Putamen (tissue), 1 donor: Measurements from ENCODE around the gene OR52A1.
"Not testable (repeated sequence)": the region's sequence is repeated elsewhere in the genome, so short reads cannot be mapped to it uniquely, and the experiment has no call there.

Experiments
- DNase-seq: peaks from one replicate; pipeline ENCODE4 v3.0.0-alpha.2; 2016; ENCODE audit warnings: low spot score

OR52A1 gene

DNA sequence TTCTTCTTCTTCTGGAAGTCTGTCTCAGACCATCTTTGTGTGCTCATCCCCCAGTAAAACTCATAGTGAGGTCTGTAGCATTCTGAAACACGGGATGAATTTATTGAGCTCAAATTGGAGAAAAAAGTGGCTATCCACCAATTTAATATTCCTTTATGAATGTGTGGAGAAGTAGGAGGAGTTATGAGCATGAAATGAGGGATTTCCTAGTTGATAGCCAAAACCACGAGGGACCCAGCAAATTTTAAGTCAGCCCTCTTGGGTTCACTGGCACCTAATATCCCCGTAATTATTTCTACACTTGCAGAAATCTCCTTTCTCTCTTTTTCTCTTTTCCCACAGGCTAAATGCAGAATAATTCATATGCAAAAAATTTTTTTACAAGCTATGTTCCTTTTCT is at the start of gene OR52A1:
TSS of gene OR52A1 (minus strand) at position 101 of the 400 bp plus-strand sequence. CDS start 2,388 bp downstream, outside the sequence.
- no peak for DNase-seq

DNA sequence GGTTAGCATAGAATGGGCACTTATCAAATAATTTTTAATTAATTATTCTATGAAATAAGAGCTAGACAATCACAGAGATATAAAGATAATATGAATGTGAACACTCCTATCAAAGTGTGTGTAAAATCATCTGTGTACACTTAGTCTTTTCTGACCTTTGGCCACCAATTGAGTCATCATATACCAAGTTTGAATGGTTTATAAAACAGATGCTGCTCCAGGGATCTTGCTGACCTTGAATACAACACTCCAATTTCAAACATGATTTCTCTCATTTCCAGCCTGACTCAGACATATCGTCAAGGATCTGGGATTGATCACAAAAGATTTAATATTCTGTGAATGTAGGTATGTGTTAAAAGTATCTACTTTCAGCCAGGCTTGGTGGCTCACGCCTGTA is 48.8 kb upstream of the OR52A1 start:
- no peak for DNase-seq

GRCh38 chr11:5200582-5200981 is 46.0 kb upstream of the OR52A1 start, which contains the start of gene OR51V1:
Gene OR51V1 (minus strand): TSS chr11:5200682. CDS start chr11:5200682, 0 bp downstream.
- no peak for DNase-seq

DNA sequence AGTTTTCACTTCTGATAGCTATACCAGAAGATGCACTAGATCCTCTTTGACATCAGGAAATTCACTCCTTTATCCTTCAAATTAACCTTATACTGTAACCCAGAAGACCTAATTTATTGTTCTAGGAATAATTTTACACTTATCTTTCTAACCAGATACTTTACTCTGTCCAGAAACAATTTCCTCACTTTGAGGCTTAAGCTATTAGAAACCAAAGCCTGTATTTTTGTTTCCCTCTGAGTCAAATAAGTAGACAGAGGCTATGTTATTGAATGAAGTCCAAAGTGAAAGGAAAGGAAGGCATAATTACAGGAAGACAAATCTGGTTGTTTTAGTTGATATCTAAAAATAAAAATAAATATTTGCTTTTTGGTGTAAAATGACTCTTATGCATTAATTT is 43.7 kb upstream of the OR52A1 start:
- DNase-seq: no peak

GRCh38 chr11:5197536-5197935 is 43.0 kb upstream of the OR52A1 start:
- DNase-seq: no peak

DNA sequence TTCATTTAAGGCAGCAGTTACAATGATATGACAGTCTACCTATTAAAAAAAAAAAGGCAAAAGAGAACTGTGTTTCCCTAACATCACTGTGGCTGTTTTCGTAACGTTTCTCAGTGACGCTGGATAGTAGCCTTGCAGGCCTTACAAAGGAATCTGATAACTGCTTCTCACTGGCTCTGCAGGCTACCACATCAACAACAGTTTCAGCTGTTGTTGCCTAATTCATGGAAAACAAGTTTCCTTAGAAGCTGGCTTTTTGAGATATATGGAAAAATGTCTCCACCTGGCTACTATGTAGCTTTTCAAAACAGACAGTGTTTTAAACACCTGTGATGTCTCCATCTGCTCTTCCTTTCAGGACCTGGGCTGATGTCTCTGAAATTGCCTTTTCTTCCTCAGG is 42.2 kb upstream of the OR52A1 start:
- DNase-seq: no peak

GRCh38 chr11:5196067-5196466 is 41.5 kb upstream of the OR52A1 start:
- DNase-seq: no peak

DNA sequence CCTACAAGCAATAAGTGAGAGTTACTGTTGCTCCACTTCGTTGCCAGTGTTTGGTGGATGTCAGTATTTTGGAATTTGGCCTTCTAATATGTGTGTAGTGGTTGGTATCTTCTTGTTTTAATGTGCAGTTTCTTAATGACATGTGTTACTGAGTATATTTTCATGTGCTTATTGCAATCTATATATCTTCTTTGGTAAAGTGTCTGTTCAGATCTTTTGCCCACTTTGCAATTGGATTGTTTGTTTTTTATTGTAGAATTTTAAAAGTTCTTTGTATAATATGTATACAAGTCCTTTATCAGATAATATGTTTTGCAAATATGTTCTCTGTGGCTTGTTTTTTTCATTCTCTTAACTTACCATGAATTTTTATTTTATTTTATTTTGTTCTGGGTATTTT is 38.2 kb upstream of the OR52A1 start:
- DNase-seq: no peak

- DNase-seq: no peak
These were observed 33.6 kb upstream of the OR52A1 start for GRCh38 chr11:5188201-5188600.

- DNase-seq: no peak
These were observed 23.7 kb upstream of the OR52A1 start for GRCh38 chr11:5178046-5178837.

DNA sequence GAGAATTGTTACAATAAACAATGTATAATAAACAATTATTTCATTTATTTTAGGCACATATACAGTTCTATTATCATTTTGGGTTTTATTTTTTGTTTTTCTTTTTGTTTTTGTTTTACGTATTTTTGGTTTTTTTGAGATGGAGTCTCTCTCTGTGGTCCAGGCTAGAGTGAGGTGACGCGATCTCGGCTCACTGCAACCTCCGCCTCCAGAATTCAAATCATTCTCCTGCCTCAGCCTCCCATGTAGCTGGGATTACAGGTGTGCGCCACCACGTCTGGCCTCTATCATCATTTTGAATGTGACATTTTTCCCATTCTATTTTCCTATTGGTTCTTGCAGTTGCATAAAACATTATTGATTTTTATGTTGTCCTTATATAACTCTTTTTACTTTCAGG is 20.4 kb upstream of the OR52A1 start:
- DNase-seq: no peak

- no peak for DNase-seq
These were observed 17.3 kb upstream of the OR52A1 start for GRCh38 chr11:5171856-5172255.

DNA sequence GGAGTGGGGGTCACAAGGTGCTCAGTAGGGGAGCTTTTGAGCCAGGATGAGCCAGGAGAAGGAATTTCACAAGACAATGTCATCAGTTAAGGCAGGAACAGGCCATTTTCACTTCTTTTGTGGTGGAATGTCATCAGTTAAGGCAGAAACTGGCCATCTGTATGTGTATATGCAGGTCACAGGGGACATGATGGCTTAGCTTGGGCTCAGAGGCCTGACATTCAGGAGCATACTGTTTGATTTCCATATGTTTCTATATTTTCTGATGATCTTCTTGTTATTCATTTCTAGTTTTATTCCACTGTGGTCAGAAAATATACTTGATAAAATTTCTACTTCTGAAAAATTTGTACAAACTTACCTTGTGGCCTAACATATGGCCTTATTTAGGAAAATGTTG is 11.3 kb upstream of the OR52A1 start:
- DNase-seq: not testable (repeated sequence)

- not testable (repeated sequence) for DNase-seq
These were observed 10.2 kb upstream of the OR52A1 start for GRCh38 chr11:5164807-5165206.

DNA sequence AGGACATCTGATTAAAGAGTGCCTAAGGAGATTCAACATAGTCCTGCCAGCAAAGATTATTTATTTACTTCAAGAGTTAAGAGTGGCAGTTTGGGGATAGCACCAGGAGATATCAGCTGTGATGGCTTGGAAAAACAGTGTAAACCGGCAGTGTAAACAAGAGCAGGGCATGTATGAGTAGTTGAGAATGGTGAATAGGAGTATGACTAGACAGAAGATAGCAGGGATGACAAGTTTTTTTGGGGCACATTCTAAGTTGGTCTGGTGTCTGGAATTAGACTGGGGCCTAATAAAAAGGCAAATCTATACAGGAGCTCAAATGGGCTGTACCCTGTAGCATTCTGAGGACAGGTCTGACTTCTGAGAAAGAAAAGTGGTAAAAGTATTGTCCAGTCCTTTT is 6.5 kb upstream of the OR52A1 start:
- DNase-seq: not testable (repeated sequence)

DNA sequence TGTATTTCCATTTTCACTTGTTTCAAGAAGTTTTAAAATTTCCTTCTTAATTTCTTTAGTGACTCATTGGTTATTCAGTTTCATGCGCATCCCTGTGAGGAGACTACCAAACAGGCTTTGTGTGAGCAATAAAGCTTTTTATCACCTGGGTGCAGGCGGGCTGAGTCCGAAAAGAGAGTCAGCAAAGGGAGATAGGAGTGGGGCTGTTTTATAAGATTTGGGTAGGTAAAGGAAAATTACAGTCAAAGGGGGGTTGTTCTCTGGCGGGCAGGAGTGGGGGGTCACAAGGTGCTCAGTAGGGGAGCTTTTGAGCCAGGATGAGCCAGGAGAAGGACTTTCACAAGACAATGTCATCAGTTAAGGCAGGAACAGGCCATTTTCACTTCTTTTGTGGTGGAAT is 5.7 kb upstream of the OR52A1 start:
- DNase-seq: not testable (repeated sequence)

- DNase-seq: no peak
These were observed 5.2 kb upstream of the OR52A1 start for GRCh38 chr11:5159806-5160205.

GRCh38 chr11:5153574-5154431 is 754 bp downstream of the OR52A1 start:
- DNase-seq: no peak

DNA sequence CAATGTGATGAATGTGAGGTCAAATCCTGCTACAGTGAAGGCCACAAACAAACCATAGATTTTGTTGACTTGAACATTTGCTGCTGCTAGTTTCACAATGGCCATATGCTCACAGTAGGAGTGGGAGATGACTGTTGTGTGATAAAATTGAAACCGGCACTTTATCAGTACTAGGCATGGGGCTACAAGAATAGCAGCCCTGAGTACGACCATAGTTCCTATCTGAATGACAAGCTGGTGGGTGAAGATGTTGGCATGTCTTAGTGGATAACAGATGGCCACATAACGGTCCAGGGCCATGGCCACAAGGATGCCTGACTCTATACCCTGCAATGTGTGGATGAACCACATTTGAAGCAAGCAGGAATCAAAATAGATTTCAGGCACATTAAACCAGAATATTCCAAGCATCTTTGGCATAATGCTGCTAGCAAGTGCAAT is 2.8 kb downstream of the OR52A1 start:
- DNase-seq: no peak

DNA sequence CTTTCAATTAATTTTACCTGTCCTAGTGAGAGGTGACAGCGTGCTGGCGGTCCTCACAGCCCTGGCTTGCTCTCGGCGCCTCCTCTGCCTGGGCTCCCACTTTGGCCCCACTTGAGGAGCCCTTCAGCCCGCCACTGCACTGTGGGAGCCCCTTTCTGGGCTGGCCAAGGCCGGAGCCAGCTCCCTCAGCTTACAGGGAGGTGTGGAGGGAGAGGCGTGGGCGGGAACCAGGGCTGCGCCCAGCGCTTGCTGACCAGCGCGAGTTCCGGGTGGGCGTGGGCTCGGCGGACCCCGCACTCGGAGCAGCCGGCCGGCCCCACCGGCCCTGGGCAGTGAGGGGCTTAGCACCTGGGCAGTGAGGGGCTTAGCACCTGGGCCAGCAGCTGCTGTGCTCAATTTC is 10.4 kb downstream of the OR52A1 start:
- DNase-seq: not testable (repeated sequence)

GRCh38 chr11:5137996-5138395 is 16.6 kb downstream of the OR52A1 start, which contains the start of gene OR52A5:
Gene OR52A5 (minus strand): TSS chr11:5138356. CDS start chr11:5132642, 5,714 bp downstream.
- no peak for DNase-seq

DNA sequence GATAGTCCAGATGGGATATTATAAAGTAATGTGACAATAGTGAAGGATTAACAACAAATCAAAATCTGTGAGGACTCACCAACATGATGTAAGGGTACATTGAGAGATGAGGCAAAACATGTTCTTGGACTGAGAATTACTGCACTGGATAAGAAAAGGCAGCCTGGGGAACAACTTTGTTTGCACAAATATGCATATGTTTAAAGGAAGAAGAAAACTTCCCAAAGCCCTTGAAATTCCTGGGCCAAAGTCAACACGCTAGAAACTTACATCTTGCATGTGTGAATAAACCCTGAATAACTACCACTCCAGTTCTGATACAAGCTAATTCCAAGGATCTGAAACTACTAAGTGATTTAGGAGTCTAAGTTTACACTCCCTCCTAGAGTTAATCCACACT is 17.5 kb downstream of the OR52A1 start:
- DNase-seq: no peak

GRCh38 chr11:5136261-5136660 is 18.3 kb downstream of the OR52A1 start:
- no peak for DNase-seq
